GM21528 (cell line): ENCODE results near the gene MTARC2.
A peak's percentile ranks its signal among the peaks of the same experiment; 100 is the strongest.
"Not testable (repeated sequence)": the region's sequence is repeated elsewhere in the genome, so short reads cannot be mapped to it uniquely, and the experiment has no call there.

Experiments used
- ATAC-seq: cut with Tn5 transposase; IDR thresholded peaks from one replicate; pipeline ENCODE4 v1.9.1; 2021; ENCODE audit warnings: mild to moderate bottlenecking, moderate library complexity; ENCODE audit not compliant: unreplicated experiment, low FRiP score

MTARC2 gene

DNA sequence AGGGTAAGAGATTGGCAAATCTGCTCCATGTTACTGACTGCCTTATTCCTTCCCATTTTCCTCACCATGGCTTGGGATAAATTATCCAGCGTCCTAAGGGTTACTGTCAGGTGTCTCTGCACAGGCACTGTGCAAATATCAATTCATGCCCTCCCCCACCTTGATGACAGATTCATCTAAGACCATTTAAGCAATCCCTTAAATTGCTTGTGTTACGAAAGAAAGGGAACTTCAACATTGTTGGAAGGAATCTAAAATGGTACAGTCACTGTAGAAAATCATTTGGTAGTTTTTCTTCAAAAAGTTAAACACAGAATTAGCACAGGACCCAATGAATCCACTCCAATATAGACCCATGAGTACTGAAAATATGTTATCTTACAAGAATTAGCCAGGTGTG, 17.6 kb upstream of the MTARC2 start:
- no peak for ATAC-seq

DNA sequence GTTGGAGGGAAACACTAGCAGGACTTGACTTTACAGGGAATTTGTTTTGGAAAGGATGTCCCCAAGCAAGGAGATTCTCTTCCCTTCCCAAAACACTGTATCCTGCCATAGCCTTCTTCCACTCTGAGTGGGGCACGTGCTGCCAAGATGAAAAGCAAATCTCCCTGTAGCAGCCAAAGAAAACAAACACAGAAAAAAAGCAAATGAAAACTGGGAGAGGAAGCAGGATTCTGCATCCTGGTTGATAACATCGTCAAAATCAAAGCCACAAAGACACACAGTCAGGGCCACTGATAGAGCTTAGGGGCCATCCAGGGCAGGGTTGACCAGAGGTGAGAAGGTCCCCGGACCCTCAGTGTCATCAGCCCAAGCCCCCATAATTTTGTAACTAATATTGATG, 16.0 kb upstream of the MTARC2 start:
- ATAC-seq = no peak

DNA sequence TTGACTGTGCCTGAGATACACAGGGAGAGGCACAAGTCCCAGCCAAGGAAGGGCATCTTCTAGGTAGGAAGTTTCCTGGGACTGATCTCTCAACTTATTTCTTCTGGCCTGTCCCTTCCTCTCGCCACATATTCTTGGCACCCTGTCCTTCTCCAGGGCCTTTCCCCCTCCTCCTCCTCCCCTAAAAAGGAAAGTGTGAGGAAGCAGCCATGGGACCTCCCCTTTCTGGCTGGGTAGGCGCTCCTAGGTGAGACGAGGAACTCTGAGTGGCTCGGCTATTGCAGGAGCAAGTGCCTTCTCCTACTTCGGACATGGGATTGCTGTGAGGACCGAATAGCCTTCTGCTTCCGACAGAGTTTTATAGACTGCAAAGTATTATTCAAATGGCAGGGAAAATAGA, 15.5 kb upstream of the MTARC2 start:
- peak; percentile 10 for ATAC-seq

DNA sequence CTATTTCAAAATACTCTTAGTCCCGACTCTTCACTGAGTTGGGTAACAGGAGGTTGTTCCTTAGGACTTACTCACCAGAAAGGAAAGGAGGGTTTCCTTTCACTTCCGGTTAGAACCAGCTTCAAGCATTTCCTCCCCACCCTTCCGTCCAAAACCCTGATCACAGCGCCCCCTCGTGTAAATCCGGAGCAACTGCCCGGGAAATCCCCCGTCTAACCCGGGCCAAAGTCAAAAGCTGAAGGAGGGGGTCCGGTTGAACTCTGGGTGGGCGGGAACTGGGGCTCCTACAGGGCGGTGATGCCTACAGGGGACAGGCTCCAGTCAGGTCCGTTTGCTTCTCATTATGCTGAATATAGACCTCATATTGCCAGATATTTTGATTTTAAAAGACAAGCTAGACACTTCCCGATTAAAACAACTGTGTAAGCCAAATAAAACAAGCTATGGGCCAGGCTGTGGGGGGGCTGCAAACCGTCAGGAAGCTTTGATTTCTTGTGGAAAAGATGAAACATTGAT, 15.0 kb upstream of the MTARC2 start:
- peak; percentile 91 for ATAC-seq

DNA sequence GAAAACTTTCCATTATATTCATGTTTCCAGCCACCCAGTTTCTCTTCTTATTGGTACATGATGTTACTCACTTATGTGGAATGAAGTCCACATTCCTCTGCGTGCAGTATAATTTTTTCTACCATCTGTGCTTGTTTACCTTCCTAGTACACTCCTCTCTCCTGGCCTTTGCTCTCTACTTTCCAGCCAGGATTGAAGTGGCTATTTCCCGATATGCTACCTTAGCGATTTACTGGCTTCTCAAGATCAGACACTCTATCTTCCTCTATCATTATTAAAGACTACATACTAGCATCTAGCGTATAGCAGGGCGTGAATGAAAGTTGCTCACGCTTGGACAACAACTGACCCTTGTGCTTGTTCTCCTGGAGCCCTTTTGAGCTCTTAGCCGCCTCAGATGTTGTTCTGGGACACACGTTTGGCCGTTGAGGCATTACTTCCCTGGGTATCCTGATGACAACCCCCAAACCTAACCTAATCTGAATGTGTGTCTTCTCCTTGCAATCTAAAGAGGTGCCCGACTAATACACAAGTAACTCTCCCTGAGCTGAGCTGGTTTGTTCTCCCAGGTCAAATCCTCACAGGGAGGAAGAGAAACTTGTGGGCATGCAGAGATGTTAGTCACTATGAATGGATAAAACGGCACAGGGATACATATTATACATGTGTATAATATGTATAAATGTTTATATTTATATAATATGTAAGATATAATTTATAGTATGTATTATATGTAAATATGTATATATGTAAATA, 13.4 kb upstream of the MTARC2 start:
- no peak for ATAC-seq

DNA sequence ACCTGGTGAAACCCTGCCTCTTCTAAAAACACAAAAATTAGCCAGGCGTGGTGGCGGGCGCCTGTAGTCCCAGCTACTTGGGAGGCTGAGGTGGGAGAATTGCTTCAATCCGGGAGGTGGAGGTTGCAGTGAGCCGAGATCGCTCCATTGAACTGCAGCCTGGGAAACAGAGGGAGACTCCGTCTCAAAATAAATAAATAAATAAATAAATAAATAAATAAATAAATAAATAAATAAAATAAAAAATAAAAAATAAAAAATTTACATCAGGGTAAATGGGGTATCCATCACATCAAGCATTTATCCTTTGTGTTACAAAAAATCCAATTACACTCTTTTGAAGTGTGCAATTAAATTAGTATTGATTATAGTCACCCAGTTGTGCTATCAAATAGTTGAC, 11.8 kb upstream of the MTARC2 start:
- ATAC-seq = not testable (repeated sequence)

DNA sequence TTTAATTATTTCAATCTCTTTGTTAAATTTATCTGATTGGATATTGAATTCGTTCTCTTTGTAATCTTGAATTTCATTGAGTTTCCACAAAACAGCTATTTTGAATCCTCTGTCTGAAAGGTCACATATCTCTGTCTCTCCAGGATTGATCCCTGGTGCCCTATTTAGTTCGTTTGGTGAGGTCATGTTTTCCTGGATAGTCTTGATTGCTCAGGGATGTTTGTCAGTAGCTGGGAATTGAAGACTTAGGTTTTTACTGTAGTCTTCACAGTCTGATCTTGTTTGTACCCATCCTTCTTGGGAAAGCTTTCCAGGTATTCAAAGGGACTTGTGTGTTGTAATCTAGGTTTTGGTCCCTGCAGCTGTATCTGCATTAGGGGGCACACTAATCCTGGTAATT, 6.8 kb upstream of the MTARC2 start:
- no peak for ATAC-seq

DNA sequence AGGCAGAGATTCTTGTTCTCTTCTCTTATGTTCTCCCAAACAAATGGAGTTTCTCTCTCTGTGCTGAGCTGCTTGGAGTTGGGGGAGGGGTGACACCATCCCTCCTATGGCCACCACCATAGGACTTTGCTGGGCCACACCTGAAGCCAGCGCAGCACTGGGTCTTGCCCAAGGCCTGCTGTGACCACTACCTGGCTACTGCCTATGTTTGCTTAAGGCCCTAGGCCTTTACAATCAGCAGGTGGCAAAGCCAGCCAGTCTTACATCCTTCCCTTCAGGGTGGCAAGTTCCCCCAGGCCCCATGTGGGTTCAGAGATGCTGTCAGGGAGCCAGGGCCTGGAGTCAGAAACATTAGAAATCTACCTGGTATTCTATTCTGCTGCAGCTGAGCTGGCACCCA, 6.3 kb upstream of the MTARC2 start:
- no peak for ATAC-seq

DNA sequence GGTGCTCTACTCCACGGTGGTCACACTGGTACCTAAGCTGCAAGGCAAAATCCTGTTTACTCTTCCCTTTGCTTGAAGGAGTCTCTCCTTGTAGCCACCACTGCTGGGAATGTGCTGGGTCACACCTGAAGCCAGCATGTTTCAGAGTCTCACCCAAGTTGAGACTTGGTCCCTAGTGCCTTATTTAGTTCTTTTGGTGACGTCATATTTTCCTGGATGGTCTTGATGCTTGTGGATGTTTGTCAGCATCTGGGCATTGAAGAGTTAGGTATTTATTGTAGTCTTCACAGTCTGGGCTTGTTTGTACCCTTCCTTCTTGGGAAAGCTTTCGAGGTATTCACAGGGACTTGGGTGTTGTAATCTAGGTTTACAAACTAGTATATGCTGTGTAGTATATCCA, 5.6 kb upstream of the MTARC2 start:
- no peak for ATAC-seq

DNA sequence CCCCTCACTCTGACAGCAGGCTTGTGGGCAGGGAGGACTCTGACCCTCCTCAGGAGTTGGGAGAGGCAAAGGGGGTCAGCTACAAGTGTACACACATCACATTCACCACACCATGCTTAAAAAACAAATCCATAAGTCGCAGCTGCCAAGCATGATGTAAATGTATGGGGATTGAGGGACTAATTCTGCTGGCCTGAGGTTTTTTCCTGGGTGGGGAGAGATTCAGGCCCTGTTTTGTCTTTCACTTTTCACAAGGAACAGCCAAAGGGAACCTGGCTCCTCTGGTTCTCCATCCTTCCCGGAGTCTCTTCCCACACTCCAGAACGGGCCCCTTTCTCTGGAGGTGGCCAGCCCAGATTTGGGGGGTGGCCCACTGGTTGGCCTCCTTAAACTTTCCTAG, 1.3 kb upstream of the MTARC2 start:
- ATAC-seq = no peak

DNA sequence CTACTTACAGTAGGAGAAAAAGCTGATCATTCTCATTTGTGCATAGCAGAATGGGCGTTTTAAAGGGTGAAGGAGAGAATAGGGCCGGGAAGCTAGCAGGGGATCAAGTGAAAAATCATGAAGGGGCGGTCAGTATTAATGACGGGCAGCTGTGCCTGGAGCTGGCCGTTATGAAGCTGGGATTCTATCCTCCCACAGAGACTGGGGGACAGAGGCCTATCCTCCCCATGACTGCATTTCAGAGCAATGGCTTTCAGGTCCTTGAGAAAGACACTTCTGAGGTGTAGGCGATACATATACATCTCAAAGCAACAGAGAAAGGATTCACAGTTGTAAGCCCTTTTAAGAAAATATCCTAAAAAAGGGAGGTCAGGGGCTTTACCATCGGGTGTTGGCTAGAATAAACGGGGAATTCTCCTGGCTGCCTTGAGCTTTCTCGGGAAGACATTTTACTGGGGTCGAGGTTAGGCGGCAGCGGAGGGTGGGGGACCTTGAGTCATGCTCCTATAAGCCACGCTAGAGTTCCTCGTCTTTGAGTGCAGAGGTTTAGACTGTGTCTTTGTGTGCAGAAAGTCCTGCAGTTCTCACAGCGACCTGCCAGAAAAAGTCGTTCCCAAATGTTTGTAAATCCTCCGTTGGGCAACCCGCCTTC, 559 bp upstream of the MTARC2 start:
- ATAC-seq = peak; percentile 8

DNA sequence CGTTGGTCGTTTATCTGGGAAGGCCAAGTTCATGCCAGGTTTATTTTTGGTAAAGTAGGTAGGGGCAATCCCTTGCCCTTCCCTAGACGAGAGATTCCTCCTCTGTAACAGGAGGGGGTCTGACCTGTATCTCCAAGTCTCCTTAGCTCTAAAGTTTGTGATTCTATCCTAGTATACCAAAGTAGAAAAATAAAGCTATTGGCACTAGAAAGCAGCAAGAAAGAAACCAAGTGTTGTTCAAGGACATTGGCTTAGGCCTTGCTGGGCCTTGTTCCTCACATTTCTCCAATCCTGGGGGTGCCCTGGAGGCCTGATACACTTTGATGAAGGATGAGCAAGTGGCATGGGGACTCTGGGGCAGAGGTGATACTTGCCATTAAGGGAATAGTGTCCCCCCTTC, 814 bp downstream of the MTARC2 start:
- ATAC-seq = no peak

DNA sequence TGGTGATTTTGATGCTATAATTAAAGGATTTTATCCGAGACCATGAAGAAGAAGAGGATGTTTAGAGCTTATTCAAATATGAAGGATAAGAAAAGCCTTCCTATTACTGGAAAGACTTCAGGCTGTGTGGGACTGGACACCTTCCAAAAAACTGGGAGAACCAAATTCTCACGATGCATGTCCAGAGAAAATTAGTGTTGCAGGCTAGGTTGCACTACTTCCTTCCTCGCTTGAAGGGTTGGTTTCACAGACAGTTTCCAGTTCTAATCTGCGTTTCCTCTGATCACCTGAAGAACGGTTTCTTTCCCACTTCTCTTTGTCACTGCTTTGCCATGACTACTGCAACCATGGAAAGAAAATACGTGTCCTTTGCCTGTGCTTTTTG, 2.0 kb downstream of the MTARC2 start:
- ATAC-seq = no peak

DNA sequence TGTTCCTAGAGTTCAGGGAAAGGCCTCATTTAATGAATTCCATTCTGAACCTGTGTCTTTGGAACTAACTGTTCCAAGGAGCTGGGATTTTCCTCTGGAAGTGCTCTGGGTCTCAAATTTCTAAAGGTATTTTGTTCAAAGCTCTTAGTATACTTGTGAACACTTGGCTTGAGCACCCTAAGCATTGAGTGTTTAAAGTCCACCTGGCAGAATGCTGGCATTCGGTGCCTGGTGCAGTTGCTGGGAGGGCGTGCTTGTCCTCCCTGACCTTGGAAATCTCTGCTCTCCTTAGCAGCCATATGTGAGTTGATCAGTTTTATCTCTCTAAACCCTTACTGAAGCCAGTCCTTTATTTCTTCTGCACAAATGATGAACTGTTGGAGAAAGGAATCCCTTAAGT, 3.0 kb downstream of the MTARC2 start:
- no peak for ATAC-seq

DNA sequence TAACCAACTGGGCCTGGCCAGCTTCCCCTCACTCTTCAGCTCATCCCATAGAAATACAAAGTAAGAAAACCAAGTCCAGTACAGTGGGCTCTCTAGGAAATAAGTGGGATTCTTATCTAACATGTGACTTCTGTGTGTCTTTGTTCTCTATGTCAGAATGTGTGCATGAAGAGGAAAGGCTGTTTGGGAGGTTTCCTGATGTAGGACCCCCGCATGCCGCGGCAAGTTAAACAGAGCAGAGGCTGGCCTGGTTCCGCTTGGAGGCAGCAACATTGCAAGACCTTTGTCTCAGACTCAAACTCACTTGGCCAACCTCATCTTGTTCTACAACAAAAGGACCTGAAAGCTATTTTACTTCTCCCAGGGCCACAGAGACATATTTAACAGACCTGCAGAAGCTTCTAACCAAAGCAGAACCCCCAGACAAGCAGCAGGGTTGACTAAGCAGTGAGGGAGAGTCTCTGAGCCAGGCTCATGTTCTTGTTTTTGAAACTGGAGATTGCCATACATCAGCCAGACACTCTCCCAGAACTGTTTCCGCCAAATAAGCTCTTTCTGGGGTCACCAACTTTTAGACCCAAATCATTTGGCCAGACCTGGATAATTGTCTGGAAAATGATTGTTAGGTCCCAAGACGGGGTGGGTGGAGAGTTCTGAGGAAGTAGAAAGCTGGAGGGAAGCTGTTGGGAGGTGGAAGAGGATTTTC, 6.2 kb downstream of the MTARC2 start:
- no peak for ATAC-seq

DNA sequence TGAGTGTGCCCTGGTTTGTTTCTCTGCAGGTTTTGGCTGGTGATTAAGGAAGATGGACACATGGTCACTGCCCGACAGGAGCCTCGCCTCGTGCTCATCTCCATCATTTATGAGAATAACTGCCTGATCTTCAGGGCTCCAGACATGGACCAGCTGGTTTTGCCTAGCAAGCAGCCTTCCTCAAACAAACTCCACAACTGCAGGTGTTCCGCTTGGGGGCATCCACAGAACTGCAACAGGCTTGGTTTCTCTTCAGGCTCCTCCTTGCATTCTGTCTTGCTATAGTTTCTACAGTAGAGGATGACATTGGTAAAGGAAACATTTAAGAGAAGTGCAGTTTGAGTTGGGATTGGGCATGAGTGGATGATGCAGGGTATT, 6.8 kb downstream of the MTARC2 start:
- ATAC-seq = no peak

DNA sequence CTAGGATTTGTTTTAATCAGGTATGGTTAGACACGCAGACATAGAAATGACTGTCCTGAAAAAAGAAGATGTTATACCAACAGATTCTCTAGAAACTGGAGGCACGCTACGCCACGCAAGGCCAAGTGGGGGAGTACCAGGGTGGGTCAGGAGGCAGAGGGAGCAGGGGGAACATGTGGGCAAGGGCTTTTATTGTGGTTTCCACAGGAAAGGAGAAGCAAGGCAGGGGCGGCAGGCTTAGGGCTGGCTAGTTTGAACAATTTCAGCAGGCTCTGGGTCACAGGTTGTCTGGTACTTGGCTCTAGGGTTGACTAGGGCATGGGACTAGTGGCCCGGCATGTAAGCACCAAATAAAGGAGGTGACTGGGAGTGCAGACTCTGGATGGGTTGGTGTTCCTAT, 7.2 kb downstream of the MTARC2 start:
- no peak for ATAC-seq

DNA sequence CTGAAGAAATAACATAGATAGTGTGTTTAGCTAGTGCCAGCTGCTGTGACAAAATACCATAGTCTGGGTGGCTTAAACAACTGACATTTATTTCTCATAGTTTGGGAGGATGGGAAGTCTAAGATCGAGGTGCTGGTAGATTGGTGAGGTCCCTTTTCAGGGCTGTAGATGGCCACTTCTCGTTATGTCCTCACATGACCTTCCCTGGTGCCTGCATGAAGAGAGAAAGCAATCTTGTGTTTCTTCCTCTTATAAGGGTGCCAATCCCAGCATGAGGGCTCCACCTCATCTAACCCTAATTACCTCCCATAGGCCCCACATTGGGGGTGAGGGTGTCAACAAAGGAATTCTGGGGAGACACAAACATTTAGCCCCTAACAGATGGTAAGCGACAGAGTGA, 9.3 kb downstream of the MTARC2 start:
- no peak for ATAC-seq

DNA sequence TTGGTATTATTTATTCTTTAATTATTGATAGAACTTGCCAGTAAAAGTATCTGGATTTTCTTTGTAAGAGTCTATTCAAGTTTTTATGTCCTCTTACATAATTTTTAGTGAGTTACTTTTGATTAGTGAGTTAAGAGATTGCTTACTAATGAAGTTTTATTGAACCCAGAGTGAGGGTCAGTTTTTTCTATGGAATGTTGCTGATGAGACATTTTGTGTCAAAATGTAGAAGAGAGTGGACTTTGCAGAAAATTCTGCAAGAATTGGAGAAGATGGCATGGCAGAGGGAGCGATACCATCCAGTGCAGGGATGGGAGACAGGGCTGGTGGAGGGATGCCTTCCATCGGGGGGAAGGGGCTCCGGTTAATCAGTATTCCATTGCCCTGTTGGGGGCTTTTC, 11.0 kb downstream of the MTARC2 start:
- ATAC-seq = no peak

DNA sequence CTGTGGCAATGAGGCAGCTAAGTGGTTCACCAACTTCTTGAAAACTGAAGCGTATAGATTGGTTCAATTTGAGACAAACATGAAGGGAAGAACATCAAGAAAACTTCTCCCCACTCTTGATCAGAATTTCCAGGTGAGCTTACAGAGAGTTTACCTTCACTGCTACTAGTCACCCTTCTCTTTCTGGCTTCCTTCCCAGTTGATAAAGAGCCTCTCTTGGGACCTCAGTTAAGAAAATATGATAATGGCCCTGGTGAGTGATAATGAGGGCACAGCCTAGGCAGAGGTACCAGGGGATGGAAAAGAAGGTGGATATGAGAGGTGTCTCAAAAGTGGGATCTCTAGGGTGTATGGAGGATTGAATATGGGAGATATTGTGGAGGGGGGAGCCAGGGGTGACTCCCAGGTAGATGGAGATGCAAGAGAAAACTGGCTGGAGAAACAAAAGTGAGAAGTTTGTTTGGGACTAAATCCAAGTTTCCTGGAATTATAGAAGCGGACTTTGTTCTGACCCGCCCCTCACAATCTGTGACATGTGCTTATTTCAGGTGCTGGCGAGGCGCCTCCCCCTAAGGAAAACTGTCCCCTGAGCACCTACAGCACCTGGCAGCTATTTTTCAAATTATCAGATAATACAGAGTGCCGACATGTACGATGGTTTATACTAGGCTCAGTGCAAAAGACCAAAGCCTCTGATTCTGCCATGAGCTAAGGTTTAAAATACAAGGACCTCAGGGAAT, 13.7 kb downstream of the MTARC2 start:
- no peak for ATAC-seq

DNA sequence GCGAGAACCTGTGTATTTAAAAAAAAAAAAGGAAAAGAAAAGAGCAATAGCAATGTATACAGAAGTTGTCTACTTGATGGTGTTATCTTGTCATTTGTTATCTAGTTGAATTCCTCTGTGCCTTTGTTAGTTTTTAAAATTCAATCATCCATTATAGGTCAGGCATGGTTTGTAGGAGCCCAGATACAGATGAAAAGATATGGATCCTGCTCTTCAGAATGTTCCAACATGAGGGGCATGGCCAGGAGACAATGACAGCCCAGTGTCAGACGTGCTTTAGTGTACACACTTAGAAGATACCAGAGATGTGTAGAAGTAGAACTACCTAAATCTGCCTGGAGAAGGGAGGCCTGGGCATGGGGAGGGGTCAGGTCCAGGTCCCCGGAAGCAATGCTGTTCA, 16.6 kb downstream of the MTARC2 start:
- ATAC-seq = no peak
